ENCODE results near the gene OSBPL2.

OSBPL2 gene

DNA sequence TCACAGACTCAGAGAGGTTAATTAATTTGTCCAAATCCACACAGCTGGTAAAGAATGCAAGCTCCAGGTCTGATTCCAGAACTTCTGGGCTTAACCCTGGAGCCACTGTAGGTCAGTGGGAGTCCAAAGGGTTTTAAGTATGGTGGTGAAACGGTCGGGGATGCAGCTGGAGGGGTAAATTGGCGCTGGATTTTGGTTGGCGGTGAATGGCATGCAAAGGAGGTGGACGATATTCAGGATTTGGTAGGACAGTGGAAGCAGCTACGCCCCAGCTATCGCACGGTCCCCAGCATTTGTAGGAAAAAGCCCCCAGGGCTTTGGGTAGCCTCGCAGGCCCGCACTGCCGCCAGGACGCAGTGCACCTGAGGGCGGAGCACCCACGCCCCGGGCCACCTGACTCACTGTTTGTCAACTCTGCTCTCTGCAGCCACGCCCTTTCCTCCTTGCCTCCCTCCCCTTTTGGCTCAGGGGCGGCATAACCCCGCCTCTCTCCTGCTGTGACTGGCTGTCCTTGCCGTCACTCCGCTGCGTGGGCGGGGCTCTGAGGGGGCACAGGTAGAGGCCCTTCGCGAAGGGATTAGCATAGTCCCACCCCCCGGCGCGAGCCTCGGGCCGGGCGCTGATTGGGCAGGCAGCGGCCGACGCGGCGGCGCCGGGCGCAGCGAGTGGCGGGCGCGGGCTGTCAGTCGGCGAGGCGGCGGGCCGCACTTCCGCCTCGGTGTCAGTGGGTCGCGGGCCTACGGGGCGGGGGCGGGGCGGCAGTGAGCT lies at the start of gene OSBPL2:
Gene OSBPL2 (plus strand): TSS at position 721 of the 768 bp plus-strand sequence. CDS start 17,664 bp downstream, outside the sequence.
- peak; percentile 98 to 99 for DNase-seq

DNA sequence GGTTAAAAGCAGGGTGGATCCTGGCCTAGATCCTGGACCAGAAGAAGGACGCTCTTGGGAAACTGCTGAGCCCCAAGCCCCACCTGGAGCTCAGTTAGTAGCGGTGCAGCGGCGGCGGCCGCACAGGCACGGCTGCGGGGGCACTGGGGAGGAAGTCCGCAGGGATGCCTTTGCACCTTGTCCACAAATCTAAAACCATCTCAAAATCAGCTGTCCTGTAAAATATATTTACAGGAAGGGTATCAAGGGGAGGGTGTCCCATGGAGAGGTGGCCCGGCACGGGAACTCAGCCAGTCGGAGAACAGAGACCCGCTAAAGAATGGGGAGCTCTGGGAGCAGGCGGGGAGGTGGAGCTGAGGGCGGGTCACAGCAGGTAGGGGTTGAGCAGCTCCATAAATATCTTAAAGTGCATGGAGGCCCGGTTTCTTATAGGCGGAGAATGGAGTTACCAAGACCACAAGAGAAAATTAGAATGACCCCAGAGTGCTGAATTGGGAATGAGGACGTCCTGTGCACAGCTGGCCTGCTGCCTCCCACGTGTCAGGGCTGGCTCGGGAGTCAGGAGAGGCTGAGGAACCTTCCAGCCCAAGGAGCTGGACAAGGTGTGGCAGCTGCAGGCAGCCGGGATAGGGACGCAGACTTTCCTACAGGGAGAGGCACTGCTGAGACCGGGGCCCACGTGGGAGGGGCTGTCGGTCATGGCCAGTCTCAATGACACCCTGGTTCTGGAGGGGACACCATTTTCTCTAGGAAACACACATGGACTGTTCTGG lies 47.5 kb upstream of the OSBPL2 start:
- no peak for DNase-seq

DNA sequence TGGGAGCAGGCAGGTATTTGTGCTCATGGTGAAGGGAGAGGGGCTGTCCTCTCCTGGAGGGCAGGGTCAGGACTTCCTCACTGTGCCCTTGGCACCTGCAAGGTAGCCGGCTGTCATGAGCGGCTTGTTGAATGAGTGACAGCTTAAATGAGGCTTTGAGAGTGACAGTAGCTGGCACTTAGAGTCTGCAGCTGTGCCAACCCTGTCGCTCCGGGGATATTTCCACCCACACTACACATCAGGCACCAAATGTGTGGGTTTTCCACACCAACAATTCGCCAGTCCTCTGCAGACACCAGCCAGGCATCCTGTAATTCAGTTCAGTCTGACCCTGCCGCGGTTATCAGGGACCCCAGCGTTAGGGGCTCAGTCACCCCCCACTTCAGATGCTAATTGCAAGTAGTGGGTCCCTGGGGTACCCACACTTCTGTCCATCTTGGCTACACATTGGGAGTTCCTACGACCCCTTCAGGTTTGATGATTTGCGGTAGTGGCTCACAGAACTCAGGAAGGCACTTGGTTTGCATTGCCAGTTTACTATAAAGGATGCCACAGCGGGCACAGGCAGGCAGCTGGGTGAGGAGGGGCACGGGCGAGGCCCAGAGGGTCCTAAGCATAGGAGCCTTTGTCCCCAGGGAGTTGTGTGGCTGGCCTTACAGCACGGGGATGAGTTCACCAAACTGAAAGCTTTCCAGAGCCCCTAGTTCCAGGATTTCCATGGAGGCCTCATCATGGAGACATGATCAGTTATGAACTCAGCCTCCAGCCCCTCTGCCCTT lies 46.4 kb upstream of the OSBPL2 start:
- DNase-seq: no peak

DNA sequence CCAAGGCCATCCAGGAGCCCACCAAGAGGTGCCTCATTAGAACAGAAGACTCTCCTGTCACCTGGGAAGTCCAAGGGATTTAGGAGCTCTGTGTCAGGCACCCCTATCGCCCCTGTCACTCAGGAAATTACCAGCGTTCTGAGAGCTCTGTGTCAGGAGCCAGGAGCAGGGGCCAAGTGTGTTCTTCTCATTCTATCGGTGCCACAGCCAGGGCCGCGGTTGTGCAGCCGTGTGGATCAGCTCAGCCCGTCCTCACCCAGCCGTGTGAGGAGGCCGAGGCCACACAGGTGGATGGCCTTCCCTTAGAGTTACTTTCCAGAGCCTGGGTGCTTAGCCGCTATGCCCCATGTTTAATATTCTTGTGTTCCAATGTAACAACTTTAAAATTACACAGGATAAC lies 45.7 kb upstream of the OSBPL2 start:
- no peak for DNase-seq

DNA sequence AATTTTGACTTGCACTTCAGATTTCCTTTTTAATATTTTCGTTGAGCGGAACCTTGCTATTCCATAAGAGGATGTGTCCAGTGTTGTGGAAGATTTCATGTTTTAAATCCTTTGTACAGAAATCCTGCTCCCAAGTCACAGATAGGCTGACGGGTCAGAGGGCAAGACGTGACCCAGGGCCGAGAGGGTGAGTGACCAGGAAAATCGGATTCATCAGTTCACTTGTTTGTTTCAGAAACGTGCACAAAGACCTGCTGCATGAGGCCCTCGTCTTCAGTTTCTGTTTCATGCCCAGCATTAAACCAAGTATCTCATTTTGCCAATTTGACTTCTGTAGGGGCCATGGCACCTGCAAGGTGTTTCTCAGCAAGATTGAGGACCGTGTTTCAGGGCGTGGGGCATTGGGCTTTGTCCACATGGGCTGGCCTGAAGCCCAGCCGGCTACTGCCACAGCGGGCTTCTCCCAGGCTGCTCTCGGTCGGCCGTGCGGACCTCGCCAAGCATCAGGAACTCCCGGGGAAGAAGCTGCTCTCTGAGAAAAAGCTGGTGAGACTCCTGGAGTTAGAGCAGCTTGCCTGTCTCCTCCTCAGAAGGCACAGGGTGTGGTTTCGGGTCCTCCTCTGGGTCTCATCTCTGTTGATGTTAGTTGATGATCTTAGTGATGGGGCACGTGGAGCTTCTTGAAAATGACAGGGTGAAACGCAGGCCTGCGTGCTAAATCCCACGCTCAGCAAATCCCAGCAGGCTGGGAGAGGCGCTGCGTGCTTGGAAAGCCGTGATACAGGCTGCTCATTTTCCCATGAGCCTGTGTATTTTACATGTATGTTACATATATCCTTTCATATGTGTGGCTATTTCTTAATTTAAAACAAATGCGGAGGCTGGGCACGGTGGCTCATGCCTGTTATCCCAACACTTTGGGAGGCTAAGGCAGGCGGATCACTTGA lies 45.0 kb upstream of the OSBPL2 start:
- no peak for DNase-seq

DNA sequence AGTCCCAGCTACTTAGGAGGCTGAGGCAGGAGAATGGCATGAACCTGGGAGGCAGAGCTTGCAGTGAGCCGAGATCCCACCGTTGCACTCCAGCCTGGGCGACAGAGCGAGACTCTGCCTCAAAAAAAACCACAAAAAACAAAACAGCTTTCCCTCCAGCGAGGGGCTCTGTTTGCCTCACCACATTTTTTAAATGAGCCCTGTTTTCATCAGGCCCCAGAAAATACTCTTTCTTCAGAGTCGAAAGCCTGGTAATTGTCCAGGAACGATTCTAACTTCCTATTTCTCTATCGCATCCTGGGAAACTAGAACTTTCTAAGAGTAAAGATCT lies 43.3 kb upstream of the OSBPL2 start:
- no peak for DNase-seq

DNA sequence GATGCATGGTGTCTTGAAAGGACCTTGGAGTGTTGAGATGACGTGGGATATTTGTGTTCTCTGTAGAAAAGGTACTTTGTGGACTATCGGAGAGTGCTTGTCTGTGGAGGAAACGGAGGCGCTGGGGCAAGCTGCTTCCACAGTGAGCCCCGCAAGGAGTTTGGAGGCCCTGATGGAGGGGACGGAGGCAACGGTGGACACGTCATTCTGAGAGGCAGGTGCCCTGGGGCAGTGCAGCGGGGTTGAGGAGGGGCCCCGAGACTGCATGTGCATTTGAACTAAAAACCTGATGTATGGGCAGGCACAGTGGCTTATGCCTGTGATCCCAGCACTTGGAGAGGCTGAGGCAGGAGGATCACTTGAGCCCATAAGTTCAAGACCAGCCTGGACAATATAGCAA lies 42.6 kb upstream of the OSBPL2 start:
- no peak for DNase-seq

DNA sequence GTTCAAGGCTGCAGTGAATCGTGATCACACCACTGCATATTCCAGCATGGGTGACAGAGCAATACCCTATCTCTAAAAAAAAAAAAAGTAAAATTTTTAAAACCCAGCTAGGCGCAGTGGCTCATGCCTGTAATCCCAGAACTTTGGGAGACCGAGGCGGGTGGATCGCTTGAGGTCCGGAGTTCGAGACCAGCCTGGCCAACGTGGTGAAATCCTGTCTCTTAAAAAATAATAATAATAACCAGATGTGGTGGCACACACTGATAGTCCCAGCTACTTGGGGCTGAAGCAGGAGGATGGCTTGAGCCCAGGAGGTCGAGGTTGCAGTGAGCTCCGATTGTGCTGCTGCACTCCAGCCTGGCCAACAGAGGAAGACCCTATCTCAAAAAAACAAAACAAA lies 42.0 kb upstream of the OSBPL2 start:
- DNase-seq: no peak

DNA sequence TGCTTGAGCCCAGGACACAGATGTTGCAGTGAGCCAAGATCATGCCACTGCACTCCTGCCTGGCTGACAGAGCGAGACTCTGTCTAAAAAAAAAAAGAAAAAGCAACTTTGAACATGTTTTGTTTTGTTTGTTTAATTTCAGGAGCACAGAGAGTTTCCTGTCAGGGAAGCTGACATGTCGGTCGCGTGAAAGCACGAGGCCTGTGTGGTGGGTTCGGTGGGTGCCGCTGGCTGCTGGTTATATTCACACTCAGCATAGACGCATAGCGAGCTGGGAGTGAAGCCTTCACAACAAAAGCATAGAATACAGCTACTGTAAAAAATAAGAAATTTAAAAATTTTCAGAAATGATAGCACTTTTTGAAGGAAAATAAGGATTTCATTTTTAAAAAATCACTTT lies 41.0 kb upstream of the OSBPL2 start:
- DNase-seq: no peak

DNA sequence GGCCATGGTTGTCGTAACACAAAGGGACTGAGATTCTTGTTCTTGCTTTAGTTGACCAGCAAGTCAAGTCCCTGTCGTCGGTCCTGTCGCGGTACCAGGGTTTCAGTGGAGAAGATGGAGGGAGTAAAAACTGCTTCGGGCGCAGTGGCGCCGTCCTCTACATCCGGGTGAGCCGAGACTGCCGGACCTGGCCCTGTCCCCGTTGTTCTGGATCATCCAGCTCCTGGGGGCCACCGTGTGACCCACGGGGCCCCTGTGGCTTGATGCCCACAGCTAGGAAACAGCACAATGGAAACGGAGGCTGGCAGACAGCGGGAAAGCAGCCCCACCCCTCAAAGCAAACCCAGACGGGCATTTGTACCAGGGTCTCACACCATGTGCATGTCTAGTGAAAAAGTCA lies 40.5 kb upstream of the OSBPL2 start:
- DNase-seq: no peak

DNA sequence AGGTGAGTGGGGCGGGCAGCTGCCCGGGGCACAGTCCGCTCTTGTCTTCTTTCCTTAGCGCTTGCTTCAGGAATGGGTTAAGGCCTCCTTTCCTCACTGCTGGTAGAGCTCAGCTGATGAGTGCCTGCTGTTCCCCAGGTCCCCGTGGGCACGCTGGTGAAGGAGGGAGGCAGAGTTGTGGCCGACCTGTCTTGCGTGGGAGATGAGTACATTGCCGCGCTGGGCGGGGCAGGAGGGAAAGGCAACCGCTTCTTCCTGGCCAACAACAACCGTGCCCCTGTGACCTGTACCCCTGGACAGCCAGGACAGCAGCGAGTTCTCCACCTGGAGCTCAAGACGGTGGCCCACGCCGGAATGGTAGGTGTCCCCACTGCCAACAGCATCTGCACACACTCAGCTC lies 39.8 kb upstream of the OSBPL2 start:
- no peak for DNase-seq

DNA sequence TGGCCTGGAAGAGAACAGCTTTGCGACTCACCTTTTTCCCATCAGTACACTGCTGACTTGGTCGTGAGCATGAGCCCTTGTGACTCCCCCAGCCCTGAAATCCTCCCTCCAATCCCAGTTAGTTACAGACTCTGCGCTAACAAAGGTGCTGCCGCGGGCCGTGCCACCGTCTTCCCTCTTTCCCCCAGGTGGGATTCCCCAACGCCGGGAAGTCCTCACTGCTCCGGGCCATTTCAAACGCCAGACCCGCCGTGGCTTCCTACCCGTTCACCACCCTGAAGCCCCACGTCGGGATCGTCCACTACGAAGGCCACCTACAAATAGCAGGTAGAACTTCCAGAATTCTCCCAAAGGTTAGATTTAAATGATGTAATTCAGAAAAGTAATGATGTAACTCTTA lies 39.4 kb upstream of the OSBPL2 start:
- DNase-seq: no peak

DNA sequence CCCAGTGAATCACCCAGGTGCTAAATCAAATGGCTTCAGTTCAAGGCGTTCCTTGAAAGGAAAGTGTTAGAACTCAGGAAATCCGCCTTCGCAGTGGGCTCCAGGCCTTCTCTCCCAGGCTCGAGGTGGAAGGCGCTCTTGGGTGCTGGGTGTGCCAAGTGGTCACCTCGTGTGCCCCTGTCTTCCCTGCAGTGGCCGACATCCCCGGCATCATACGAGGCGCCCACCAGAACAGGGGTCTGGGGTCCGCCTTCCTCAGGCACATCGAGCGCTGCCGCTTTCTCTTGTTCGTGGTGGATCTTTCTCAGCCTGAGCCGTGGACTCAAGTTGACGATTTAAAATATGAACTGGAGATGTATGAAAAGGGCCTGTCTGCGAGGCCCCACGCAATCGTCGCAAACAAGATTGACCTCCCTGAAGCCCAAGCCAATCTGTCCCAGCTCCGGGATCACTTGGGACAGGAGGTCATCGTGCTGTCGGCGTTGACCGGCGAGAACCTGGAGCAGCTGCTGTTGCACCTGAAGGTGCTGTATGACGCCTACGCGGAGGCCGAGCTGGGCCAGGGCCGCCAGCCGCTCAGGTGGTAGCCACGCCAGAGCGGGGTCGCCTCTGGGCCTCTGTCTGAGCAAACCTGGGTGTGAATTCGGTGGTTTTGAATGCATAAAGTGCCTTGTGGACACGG lies 37.7 kb upstream of the OSBPL2 start:
- DNase-seq: no peak

DNA sequence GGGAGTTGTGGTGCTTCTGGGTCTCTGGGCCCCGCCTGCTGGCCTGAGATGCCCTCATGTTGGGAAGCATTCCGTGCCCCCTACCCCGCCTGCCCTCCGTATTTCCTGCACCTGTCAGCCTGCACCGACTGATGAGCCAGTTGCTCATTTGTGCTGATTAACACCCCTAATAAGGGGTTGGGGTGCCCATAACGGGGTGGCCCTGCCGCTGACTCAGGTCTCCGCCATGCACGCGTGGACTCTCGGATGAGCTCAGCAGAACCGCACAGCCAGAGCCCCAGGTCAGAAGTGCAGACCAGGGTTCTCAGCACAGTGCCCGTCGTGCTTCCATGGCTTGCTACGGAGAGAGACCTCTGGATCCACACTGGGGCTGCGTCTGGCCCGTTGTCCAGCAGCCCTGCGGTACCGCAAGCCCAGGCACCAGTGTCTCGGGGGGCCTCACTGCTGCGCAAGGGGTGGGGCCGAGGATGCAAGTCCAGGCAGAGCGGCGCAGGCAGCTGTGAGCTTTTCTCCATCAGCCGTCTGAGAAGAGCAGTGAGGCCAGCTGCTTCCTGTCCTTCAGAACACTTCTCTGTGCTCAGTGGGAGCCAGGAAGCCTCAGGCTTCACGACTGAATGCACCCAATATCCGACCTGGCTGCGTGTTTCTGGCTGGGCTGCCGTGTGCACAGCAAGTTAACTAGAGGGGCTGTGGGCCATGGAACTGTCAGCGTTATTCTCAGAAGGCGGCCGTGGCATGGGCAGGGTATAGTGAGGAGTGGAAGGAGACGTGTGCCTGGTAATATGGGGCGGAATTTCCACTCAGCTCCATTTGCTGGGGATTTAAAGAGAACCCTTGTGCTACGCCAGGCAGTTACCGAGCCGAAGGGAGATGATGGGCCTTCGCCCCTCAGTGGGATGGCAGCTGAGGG lies 36.9 kb upstream of the OSBPL2 start:
- DNase-seq: peak; percentile 70 to 95

DNA sequence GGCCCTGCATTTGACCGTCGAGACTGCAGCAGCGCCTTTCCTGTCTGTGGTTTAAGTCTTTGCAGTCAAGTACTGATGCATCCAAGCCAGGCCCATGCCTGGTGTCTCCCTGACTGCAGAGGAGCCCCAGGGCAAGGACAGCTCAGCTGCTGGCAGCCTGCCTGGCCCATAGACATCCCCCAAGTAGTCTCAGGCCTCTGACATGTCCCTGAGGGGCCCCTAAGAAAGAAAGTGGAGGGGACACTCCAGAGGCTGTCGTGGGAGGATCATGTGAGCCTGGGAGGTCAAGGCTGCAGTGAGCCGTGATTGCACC lies 36.3 kb upstream of the OSBPL2 start:
- peak in 1 of 2 experiments; percentile 18 for DNase-seq

DNA sequence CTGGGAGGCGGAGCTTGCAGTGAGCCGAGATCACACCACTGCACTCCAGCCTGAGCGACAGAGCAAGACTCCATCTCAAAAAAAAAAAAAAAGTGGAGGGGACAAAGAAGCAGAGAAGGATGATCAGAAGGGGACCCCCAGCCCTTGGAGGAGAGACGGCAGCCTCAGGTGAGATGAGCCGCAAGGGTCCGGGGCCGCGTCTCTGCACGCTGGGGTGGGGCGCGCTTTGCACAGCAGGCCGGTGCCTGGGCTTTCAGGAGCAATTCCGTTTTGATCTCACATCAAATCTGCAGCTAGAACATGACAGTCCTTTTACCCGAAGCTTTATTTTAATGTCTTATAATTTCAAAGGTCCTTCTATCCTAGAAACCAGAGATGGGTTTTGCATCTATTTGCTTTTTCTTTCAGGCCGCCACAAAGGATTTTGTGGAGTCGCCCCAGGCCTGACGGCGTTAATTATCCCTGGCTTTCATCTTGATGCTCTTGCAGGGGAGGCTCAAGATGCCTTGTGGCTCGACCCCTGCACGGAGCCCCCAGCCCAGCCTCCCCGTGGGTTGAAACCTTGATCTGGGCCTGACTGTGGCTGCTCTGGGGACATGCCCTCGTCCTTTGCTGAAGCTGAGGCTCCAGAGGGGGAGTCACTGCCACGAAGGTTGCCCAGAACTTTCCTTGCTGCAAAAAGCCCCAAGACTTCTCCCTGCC lies 35.5 kb upstream of the OSBPL2 start:
- DNase-seq: no peak

DNA sequence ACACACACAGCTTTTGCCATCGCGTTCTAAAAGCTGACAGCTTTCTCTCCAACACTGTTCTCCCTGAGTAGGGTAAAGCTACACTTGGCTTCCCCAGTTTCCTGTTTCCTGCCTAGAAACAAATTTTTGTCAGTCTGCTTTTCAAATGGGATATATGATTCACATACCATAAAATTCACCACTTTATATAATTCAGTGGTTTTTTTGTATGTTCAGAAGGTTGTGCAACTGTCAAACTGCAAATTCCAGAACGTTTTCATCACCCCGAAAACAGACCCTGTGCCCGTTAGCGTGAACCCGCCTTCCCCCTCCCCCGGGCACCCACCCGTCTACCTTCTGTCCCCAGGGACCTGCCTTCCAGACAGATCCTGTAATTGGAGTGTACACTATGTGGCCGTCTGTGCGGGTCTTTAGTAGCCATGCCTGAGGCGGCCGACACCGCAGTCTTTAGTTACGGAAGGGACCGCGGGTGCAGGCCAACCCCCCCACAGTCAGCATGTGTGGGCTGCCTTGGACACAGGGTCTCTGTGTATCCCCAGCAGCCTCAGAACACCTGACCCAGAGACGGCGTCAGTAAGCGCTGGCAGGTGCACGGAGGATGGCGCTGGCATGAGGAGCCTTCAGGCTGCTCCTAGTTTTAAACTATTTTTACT lies 34.8 kb upstream of the OSBPL2 start:
- peak; percentile 27 to 64 for DNase-seq

DNA sequence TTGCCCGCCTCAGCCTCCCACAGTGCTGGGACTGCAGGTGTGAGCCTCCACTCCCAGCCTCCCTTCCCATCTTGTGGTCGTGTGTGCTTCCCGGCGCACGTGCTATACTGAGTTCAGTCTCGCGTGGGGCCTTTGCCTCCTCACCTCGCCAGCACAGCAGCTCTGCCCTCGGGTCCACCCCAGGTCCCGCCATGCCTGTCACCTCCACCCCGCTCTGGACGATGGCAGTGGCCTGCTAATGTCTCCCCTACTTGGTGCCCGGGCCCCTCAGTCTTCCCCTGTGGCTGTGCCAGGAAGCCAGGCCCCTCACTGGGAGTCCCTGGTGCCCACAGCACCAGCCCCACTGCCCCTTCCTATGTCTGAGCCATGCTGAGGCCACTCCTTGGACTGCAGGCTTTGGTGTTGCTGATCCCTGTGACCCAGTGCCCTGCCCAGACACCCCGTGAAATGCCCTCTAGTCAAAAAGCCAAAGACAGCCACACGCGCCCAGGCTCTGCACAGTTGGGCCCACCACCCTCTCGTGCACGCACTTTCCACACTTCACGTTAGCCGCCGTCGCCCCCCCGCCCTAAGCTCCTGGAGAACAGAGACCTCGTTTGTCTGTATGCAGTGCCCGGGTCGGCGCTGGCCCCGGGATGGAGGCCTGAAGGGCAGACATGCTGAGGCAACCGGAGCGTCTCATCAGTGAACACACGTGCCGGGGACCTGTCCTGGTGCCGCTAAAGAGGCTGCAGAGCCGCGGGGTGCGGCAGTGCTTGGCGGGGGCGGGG lies 32.5 kb upstream of the OSBPL2 start:
- no peak for DNase-seq

DNA sequence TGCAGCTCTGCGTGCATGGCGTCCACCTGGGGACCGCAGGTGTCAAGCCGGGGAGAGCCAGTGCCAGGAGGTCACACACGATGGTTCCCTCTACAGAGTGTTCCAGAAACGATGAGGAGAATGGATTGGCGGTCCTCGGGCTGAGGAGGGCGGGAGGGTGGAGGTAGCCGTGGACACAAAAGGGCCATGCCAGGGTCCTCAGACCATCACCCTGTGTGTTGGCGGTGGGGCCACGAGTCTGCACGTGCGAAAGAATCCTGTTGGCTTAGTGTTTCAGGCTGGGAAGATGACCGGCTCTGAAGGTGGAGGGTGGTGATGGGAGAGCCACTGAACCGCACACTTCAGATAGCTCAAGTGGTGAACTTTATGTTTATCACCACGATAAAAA lies 31.9 kb upstream of the OSBPL2 start:
- no peak for DNase-seq
